GM19463 (cell line): ENCODE data around the gene PASD1.
A peak's percentile ranks its signal among the peaks of the same experiment; 100 is the strongest.
"Not testable (repeated sequence)": the region's sequence is repeated elsewhere in the genome, so short reads cannot be mapped to it uniquely, and the experiment has no call there.

ENCODE experiments used
- ATAC-seq: cut with Tn5 transposase; IDR thresholded peaks from one replicate; pipeline ENCODE4 v1.9.1; 2021; ENCODE audit warnings: mild to moderate bottlenecking, moderate library complexity; ENCODE audit not compliant: unreplicated experiment

The PASD1 gene

DNA sequence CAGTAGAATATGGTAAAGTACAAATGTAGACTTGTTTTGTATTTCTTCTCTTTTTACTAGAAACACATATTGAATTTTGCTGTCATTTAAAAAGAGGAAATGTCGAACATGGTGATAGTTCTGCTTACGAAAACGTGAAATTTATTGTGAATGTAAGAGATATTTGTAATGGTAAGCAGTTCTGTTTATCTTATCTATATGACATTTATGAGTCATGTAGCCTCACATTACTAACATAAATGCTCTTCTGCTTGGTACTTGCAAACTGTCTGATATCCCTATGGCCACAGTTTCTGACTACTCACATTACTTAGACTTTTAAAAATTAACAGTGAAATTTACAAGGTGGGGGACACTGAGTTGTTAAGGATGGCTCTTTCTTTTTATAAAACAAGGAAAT, 57.9 kb downstream of the PASD1 start:
- no peak for ATAC-seq

DNA sequence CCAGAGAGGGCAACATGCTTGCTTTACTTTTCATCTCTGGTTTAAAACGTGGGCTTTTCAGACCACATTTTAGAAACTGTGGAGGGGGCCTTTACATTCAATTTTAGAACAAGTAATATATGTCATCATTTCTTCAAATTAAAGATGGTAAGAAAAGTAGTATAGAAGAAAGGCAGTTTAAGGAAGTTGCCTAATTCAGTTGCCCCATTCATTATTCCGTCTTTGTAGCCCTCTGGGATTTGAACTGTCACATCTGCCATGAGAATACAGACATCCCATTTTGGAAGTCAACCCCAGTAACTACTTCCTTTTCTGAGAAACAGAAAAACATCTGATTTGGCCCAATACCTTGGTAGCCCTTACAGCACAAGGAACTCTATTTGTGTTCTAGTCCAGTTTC, 61.2 kb downstream of the PASD1 start:
- no peak for ATAC-seq

DNA sequence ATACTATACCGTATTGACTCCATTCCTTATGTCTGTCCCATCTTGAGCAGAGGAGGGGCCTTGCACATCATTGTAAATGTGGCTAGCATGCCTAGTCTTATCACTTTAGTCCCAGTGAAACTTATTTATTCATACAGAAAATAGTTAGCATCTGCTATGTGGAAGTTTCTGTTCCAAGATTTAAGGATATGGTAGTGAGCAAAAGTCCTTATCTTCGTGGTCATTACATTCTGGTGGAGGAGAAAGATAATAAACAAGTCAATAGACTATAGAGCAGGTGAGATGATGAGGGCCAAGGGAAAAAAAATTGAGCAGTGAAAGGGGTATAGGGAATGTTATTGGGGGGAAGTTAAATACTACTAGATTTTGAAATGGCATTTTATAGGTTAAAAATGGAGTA, 68.3 kb downstream of the PASD1 start:
- ATAC-seq = no peak

DNA sequence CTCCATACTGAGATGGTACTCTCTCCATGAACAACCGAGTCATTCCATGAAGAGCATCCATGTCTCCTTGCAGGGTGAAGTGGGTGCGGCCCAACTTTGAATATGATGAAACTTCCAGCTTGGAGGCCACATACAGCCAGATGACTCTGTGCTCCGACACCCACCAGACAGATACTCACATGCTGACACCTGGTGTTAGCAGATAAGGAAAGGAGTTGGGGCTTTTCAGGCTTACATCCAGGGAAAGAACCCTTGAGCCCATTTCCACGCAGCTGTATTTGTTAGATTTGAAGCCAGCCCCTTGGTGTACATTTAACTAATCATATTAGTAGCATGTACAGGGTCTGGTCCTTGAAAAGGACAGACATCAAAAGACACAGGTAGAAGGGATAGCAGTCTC, 69.7 kb downstream of the PASD1 start:
- ATAC-seq = no peak

DNA sequence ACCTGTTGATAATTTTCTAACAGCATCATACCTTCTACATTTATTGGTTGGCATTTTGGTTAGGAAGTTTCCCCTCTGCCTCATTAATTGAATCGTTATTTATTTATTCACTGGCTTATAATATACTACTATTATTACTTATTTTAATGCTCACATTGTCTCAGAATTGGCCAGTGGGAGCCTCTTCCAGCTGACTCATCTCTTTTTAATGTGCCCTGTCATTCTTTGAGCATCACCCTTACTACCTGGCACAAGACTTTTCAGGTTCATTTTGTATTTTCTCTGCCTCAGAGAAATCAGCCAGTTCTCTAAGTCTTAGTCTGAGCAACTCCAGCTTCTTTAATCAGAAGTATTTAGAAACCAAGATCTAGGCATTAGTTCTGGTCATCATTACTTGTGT, 71.5 kb downstream of the PASD1 start:
- ATAC-seq = no peak

DNA sequence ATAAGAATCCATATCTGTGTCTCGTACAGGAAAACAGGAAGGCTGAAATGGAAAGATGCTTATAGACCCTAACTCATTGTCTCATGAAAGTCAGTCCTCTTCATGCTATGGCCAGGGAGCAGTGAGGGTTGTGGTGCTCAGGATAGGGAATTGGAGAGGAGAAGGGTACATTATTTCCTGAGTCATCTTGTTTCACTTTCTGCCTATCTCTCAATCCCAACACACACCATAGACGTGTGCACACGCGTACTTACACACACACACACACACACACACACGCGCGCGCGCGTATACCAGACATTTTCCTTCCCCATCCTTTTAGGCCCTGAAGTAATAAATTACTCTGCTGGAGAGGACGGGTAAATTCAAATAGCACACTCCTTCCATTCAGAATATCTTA, 78.1 kb downstream of the PASD1 start:
- ATAC-seq = no peak

DNA sequence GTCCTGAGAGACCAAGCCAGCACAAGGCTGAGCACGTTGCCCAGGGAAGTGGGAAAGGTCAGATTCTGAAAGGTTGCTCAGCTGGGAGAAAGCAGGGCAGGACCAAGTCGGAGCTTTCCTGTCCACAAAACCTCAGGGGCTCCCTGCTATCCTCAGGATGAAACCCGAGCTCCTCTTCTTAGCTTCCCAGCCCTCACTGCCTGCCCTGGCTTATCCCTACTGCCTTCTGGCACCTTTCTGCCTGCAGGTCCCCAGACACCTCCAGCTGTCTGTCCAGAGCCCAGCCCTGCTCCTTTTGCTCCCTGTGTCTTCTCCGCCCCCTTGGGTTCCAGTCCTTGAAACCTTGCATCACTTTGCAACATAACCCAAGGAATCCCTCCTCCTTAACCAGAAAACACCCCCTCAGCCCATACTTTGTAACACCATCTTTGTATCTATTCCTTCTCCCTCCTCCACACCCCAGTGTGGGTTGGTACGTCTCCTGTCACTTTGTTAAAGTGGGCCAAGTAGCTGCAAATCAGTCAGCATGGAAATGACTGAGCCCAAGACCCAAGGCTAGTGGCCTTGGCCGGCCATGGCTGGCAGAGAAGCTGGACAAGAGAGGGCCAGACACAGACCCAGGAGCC, 111.8 kb downstream of the PASD1 start:
- ATAC-seq = no peak

DNA sequence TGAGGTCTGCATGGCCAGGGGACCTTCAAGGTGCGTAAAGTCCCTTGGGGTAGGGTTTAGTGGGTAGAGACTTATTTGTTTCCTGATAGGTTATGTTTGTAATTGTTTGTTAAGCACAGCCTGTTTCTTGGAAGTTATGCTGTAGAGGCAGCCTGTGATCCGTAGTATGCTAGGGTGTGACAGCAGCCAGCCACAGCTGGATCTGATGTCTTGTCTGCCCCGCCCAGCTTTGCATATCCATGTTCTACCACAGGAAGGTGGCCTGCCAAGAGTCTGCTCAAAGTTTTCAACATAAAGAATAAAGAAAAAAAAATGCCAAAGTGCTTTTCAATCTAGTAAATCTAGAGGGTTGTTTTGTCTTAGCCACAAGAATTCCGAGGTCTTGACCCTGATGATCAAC, 112.7 kb downstream of the PASD1 start:
- ATAC-seq = no peak

DNA sequence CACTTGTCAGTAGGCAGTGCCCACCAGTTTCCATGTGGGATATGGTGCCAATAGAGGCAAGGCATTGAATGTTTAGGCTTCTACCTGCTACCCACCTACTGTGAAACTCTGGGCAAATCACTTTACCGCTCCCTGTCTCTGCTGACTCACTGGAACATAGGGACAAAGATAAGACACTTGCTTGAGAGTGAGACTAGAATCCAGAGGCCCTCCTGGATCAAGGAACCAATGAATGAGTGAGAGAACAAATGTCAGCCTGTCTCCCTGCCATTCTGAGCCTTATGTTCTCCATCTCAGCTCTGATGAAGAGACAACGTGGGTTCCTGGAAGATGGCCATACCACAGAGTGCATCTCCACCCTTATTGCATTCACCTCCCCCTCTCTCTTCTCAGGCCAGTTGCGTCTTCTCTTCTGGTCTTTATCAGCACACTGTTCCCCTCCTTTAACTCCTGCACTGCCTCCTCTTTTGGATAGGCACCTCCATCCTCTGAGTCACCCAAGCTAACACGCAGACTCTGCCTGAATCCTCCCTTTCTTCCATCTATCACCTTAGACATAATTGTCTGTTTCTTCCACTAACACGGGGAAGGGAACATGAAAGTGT, 116.4 kb downstream of the PASD1 start:
- ATAC-seq = no peak

DNA sequence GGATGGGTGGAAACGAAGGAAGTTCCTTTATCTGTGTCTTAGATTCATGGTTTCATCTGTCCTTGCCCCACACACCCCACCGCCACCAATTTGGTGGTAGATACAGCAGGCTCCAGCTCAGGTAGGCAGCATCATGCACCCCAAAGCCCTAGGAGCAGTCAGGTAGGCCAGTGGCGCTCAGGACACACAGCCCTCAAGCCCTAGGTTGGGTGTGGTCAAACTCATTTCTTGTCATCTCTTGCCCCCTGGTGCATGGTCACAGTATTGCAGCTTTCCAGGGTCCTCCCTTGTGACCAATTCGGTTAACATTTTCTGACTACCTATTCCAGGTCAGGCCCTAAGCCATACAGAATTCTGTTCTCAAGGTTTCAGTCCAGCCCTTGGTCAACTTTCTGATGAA, 117.3 kb downstream of the PASD1 start:
- peak; percentile 96 for ATAC-seq

DNA sequence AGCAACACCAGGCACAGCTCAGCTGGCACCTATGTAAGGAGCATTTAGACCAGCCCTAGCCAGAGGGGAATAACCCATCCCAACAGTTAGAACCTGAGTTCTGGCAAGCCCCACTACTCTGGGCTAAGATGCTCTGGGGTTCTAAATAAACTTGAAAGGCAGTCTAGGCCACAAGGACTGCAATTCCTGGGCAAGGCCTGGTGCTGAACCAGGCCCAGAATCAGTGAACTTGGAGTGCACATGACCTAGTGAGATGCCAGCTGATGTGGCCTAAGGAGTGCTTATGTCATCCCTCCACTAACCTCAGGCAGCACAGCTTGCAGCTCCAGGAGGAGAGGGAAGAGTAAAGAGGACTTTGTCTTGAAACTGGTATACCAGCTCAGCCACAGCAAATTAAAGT, 124.2 kb downstream of the PASD1 start:
- ATAC-seq = no peak

DNA sequence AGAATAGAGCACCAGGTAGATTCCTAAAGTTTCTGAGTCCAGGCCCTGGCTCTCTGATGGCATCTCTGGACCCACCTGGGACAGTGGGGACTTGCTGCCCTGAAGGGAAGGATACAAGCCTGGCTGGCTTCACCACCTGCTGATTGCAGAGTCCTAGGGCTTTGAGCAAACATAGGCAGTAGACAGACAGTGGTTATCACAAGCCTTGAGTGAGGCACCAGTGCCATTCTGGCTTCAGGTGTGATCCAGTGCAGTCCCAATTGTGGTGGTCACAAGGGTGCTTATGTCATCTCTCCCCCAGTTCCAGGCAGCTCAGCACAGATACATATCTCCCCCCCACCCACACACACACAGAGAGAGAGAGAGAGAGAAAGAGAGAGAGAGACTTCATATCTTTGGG, 125.2 kb downstream of the PASD1 start:
- no peak for ATAC-seq

DNA sequence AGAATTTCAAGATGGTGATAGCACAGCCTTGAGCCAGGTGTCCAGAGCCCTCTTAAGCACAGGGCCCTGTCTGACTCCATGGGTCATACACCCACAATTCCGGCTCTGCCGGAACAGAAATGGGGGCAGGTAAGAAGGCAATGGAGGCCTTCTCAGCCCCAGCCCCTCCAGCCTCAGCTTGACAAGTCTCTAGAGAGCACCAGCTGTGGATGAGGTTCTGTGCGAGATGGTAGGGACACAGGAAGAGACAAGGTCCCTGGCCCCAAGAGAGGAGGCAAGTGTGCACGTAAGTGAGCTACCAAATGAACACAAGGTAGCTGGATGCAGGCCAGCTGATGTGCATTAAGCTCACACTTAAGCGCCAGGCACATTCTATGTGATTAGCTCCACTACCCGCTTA, 129.3 kb downstream of the PASD1 start:
- ATAC-seq = no peak

DNA sequence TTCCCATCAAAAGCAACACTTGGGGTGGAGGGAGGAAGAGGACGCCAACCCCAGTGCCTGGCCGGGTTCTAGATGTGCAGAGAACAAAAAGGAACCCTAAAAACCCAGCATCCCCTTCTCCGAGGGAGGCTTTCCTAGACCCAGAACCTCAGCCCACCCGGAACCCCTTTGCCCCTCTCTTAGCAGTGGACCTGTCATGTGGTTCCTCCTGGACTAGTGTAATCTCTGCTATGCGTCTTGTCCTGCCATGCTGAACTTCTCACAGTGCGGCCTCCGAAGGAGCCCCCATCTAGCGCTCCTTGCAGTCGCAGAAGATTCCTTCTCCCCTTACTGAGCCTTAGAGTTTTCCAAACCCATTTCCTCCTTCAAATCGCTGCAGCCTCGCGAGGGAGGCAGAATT, 130.6 kb downstream of the PASD1 start:
- ATAC-seq = no peak

DNA sequence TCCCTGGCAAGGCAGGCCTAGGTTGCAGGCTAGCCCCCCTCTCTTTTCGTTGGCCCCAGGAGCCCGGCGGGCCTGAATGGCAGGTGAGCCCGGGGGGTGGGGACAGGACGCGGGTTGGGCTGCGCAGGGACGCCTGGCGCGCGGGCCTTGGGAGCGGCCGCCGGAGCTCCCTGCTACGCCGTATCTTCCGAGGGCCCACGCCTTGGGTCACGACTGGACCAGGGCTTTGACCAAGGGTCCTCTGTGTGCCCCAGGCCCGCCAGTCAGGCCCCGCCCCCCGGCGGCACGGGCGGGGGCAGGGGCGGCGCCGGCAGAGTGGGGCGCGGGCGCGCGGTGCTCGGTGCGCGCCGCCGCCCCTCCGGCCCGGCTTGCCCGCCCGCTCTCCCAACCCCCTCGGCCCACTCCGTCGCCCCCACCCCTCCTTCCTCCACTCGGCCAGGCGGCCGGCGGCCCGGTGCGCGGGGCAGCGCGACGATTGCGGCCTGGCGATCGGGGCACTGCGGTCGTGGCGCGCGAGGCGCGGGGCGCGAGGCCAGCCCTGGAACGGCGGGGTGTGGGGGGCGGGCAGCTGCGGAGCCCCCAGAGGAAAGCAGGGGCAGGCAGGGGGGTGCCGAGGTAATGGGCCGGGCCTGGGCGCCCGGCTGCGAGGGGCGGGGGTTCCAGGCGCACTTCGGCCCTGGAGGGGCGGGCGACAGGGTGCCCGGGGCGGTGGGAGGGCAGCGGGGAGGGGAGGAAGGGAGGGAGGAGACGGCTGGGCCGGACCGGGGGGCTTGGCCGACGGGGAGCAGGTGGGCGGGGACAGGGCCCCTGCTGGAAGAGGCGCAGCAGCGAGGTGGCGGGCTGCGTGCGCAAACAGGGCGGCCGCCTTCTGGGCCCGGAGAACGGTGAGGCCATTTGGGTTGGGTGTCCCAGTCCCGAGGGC, 131.4 kb downstream of the PASD1 start, which contains the start of gene PRRG3:
Gene PRRG3, plus strand, starts transcription at position 798 of the 922 bp plus-strand sequence. CDS start 3,357 bp downstream, outside the sequence.
- no peak for ATAC-seq

DNA sequence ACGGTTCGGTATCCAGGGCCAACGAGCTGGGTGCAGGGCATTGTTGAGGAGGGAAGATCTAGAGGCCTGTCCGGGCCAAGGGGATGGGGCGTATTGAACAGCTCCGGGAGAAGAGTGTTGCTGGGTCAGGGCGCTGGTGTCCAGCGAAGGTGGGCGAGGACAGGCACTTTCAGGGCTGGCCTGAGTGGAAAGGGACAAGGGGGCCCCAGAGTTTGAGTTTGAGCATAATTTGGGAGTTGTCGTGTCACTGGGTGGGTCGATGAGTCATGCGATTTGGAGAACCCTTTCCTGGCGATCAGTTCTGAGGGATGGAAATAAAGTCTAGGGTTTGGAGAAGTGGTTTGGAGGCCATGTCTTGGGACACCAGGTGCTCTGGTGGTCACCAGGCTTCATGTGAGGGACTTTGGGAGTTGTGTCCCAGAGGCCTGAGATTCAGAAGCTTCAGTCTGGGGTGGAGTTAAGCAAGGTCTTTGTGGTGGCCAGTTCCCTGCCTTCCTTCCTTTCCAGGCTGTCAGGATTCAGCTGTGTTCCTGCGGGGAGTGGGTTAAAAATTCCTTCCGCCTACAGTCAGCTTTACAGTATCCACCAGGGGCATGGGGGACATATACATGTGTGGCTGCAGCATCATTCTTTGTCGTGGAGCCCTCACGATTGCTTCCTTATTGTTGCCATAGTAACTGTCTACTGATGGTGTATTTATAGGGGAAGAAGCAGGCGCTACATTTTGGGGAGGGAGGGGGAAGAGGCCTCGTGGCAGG, 132.3 kb downstream of the PASD1 start:
- ATAC-seq = no peak

DNA sequence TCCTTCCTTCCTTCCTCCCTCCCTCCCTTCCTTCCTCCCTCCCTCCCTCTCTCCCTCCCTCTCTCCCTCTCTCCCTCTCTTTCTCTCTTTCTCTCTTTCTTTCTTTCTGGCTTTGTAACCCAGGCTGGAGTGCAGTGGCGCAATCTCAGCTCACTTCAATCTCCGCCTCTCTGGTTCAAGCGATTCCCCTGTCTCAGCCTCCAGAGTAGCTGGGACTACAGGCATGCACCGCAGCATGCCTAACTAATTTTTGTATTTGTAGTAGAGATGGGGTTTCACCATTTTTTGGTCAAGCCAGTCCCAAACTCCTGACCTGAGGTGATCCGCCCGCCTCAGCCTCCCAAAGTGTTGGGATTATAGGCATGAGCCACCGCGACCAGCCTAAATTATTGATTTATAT, 133.6 kb downstream of the PASD1 start:
- ATAC-seq = not testable (repeated sequence)

DNA sequence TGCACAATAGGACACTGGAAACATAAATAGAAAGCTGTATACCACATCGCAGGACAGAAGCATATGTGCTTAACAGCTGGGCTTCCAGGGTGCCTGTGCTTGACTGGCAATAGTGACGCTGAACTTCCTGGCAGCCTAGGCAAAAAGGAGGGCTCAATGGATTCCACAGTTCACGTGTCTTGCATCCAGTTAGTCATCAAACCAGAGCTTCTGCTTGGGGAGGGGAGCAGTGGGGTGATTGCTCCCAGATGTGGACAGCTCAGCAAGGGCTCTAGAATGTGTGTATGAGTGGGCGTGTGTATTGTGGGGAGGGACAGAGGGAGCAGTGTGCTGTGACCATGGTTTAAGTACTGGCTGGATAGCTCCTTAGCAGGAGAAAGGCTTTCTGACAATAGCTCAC, 134.0 kb downstream of the PASD1 start:
- ATAC-seq = no peak

DNA sequence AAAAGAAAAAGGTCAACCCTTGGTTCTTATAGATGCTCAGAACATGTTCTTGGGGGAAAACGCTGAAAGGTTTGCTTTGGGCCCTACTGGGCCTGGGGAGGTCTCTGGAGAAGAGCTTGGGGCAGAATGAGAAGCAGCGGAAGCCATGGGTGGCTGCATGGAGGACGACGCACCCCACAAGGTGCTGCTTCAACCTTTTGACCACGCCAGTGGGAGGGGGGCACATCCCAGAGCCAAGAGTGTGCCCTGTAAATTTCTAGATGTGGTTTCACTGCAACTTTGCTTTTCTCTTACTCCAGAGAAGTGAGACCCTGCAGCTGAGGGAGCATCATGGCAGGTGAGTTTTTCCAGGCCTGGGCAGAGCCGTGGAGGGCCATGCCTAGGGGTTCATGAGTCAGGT, 135.0 kb downstream of the PASD1 start:
- ATAC-seq = no peak

DNA sequence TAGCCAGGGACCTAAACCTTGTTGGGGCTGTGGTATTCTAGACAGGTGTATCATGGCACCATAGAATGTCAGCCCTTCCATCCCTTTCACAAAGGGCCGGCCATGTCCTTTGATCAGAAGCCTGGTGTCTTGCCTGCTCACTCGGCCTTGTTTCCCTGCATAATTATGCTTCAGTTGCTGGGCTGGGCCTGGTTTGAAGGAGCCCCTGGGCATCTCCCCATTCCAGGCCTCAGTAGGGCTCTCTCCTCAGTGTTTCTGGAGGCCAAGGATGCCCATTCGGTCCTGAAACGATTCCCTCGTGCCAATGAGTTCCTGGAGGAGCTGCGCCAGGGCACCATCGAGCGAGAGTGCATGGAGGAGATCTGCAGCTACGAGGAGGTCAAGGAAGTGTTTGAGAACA, 136.3 kb downstream of the PASD1 start:
- ATAC-seq = no peak

DNA sequence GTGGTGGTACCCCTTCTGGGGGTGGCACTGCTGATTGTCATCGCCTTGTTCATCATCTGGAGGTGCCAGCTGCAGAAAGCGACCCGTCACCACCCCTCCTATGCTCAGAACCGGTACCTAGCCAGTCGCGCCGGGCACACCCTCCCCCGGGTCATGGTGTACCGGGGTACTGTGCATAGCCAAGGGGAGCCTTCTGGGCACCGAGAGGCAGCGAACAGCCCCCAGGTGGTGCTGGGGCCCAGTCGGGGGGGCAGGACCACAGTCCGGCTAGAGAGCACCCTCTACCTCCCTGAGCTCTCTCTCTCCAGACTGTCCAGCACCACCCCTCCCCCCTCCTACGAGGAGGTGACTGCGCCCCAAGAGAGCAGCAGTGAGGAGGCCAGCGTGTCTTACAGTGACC, 137.1 kb downstream of the PASD1 start:
- ATAC-seq = no peak
